Spinal cord (tissue), 10 donors: Measurements from ENCODE around the gene EPO. TPM values are rescaled to one million over a fixed set of nuclear protein-coding genes. Genes with fewer than 3 reads are reported as not detected.
"Not testable (repeated sequence)": the region's sequence is repeated elsewhere in the genome, so short reads cannot be mapped to it uniquely, and the experiment has no call there.

ENCODE experiments used
- DNase-seq, 6 donors: peaks; one replicate each; pipeline versions ENCODE4 v3.0.0 to v3.0.0-alpha.2; 2013 to 2015; ENCODE audit warnings: low spot score in 6 of 6, low read depth in 4 of 6
- H3K27ac ChIP-seq: one replicate; pipeline ENCODE4 v1.5.1; 2013; ENCODE audit warnings: low read depth, low read length, control low read depth
- H3K27me3 ChIP-seq: one replicate; pipeline ENCODE4 v1.6.1; 2013; ENCODE audit warnings: low read length; ENCODE audit not compliant: control insufficient read depth, insufficient read depth
- H3K36me3 ChIP-seq: one replicate; pipeline ENCODE4 v1.6.1; 2013; ENCODE audit warnings: low read length; ENCODE audit not compliant: control insufficient read depth, insufficient read depth
- H3K4me1 ChIP-seq: one replicate; pipeline ENCODE4 v1.6.1; 2013; ENCODE audit warnings: low read length; ENCODE audit not compliant: control insufficient read depth, insufficient read depth
- H3K4me3 ChIP-seq: one replicate; pipeline ENCODE4 v1.5.1; 2013; ENCODE audit warnings: low read depth, low read length, control low read depth
- H3K9me3 ChIP-seq: one replicate; pipeline ENCODE4 v1.6.1; 2013; ENCODE audit warnings: low read length; ENCODE audit not compliant: control insufficient read depth, insufficient read depth
- WGBS: methylation state at CpG from one replicate; pipeline ENCODE4 v1.1.5; 2013; ENCODE audit warnings: missing lambda C conversion rate; ENCODE audit not compliant: insufficient coverage; 5-methylcytosine and 5-hydroxymethylcytosine counted together
- polyA plus RNA-seq, 2 donors: library from polyadenylated mRNA; unstranded; fragments of 120-200 nt; gene quantifications; one replicate each; pipeline ENCODE4 v1.2.1, GENCODE V29; 2013; ENCODE audit not compliant: insufficient read length in 2 of 2
- total RNA-seq, 2 donors: library from RNA; depleted of rRNA in 1 of 2; stranded (reverse); fragments of 120-200 nt in 1 of 2; fragments of >200 nt in 1 of 2; gene quantifications; one replicate each; pipeline versions ENCODE4 v1.2.3 to v1.2.4, GENCODE V29; 2013 to 2014
- donor health status: healthy.

Gene EPO
- total and polyA plus RNA-seq, 4 donors = 0.28 to 0.44 (median 0.44) TPM; not detected in 1

DNA sequence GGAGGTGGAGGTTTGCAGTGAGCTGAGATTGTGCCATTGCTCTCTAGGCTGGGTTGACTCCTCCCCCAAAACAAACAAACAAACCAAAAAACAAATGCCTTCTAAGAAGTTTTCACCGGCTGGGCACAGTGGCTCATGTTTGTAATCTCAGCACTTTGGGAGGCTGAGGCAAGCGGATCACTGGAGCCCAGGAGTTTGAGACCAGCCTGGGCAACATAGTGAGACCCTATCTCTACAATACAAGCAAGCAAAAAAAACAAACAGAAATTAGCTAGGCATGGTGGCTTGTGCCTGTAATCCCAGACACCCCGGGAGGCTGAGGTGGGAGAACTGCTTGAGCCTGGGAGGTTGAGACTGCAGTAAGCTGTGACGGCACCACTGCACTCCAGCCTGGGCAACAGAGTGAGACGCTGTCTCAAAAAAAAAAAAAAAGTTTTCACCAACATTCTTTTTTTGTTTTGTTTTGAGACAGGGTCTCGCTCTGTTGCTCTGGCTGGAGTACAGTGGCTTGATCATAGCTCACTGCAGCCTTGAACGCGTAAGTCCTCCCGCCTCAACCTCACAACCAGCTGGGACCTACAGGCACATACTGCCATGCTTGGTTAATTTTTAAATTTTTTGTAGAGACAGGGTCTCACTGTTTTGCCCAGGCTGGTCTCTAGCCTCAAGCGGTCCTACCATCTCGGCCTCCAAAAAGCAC lies 11.8 kb downstream of the EPO start:
- no peak overlapping the region for H3K27ac ChIP-seq
- no peak overlapping the region for H3K4me3 ChIP-seq
- H3K9me3 ChIP-seq = no peaks in the 10 kb centered on the region
- DNase-seq = no peak
- 88% methylated on average over 8 of the region's 11 CpGs for WGBS
- H3K36me3 ChIP-seq = no peaks in the 10 kb centered on the region
- H3K27me3 ChIP-seq = no peaks in the 10 kb centered on the region
- H3K4me1 ChIP-seq = no peaks in the 10 kb centered on the region

DNA sequence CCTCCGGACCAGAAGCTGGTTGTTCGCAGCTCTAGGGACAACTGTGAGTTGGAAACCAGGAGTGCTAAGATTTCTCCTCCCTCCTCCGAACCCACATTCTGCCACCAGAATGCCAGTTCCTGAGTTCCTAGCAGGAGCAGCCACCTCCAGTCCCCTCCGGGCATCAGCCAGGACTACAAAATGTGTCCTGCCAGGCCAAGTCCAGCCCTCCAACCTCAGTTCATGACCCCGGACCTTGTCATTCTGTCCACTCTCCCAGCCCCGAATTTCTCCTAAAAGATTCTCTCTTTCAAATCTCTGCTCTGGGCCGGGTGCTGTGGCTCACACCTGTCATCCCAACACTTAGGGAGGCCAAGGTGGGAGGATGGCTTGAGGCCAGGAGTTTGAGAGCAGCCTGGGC lies 15.5 kb downstream of the EPO start:
- H3K4me3 ChIP-seq = no peak overlapping the region

DNA sequence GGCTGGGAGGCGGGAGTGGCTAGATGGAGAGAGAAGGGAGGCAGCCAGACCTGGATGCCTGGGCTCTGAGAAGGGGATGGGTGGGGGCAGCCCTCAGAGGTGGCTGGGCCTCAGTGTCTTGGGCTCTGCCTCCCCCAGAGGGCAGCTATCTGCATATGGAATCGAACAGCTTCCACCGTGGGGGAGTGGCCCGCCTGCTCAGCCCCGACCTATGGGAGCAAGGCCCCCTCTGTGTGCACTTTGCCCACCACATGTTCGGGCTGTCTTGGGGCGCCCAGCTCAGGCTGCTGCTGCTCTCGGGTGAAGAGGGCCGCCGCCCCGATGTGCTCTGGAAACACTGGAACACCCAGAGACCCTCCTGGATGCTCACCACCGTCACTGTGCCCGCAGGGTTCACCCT lies 16.4 kb downstream of the EPO start:
- Histone ChIP-seq H3K4me3 (no peak overlapping the region), H3K27me3 (no peaks in the 10 kb centered on the region), H3K36me3 (no peaks in the 10 kb centered on the region), H3K4me1 (no peaks in the 10 kb centered on the region), H3K27ac (no peak overlapping the region), H3K9me3 (no peaks in the 10 kb centered on the region)
- DNase-seq = no peak
- WGBS = 71% methylated on average over 13 of the region's 13 CpGs

More for the DNA sequence above, 15.5 kb downstream of the EPO start:
- H3K27me3 ChIP-seq = no peaks in the 10 kb centered on the region
- H3K9me3 ChIP-seq = no peaks in the 10 kb centered on the region
- 90% methylated on average over 2 of the region's 7 CpGs for WGBS
- H3K27ac ChIP-seq = no peak overlapping the region
- H3K36me3 ChIP-seq = no peaks in the 10 kb centered on the region
- H3K4me1 ChIP-seq = no peaks in the 10 kb centered on the region
- DNase-seq = no peak

DNA sequence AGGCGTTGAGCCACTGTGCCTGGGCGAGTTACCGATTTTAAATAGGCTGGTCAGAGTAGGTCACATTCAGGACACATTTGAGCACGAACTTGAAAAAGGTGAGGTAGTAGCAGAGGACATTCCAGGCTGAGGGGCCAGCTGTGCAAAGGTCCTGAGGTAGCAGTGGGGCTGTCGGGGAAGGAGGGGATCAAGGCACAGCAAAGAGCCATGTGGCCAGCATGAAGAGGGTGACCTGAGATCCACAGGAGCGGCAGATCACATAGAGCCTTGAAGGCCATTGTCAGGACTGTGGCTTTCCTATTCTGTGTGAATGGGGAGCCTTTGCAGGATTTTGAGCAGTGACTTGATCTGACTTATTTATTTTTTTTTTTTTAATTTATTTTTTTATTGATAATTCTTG lies 19.7 kb downstream of the EPO start:
- Histone ChIP-seq H3K27me3 (no peaks in the 10 kb centered on the region), H3K4me3 (no peak overlapping the region), H3K4me1 (no peaks in the 10 kb centered on the region), H3K9me3 (no peaks in the 10 kb centered on the region), H3K27ac (no peak overlapping the region), H3K36me3 (no peaks in the 10 kb centered on the region)
- no peak for DNase-seq
- WGBS = 98% methylated on average over 6 of the region's 6 CpGs

DNA sequence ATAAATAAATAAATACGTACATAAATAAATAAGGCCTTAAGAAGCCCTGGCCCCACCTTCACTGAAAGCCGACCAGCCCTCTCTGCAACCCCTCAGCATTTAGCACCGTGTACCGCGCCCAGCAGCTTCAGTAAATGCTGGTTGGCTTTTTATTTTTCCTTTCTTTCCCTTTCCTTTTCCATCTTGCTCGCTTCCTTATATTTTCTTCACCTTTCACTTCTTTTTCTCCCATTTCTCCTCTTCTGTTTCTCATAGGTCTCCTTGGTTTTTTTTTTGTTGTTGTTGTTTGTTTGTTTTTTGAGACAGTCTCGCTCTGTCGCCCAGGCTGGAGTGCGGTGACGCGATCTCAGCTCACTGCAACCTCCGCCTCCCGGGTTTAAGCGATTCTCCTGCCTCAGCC lies 24.3 kb downstream of the EPO start:
- Histone ChIP-seq H3K4me3 (no peak overlapping the region), H3K9me3 (no peaks in the 10 kb centered on the region), H3K27me3 (no peaks in the 10 kb centered on the region), H3K4me1 (peaks cover 6% of the 10 kb centered on the region), H3K36me3 (no peaks in the 10 kb centered on the region), H3K27ac (no peak overlapping the region)
- no peak for DNase-seq
- WGBS = 100% methylated on average over 4 of the region's 14 CpGs

DNA sequence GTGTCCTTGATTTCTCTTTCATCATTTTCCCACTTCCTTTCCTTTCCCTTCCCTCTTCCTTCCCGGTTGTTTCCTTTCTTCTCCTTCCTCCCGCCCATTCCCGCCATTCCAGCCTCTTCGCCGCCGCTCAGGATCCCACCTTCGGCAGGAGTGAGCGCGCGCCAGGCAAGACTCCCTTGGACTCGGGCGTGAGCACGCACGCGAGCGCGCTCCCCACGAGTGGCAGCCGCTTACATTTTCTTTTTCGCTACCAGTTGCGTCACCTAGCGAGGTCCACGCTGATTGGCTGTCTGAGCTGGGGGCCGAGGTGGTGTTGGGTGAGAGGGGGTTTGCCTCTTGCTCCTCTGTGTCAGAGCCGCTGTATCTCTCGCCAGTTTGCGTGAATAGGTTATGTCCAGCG lies 24.9 kb downstream of the EPO start:
- H3K4me3 ChIP-seq = peak overlapping the region; percentile 61
- WGBS = 25% methylated on average over 28 of the region's 28 CpGs
- H3K4me1 ChIP-seq = peaks cover 6% of the 10 kb centered on the region

DNA sequence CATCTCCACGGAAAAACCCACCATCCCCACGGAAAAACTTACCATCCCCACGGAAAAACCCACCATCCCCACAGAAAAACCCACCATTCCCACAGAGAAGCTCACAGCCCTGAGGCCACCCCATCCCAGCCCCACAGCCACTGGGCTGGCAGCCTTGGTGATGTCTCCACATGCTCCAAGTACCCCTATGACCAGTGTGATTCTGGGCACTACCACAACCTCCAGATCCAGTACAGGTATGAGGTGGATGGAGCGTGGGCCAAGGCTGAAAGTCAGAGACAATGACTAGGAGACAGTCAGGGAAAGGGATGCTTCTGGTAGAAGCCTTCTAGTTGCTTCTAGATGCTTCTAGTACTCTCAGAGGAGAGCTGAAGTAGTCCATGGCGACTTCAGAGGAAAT lies 32.7 kb downstream of the EPO start:
- H3K36me3 ChIP-seq = no peaks in the 10 kb centered on the region
- H3K27ac ChIP-seq = no peak overlapping the region
- 93% methylated on average over 5 of the region's 5 CpGs for WGBS
- no peaks in the 10 kb centered on the region for H3K4me1 ChIP-seq
- no peak overlapping the region for H3K4me3 ChIP-seq
- peaks cover 8% of the 10 kb centered on the region for H3K27me3 ChIP-seq
- no peaks in the 10 kb centered on the region for H3K9me3 ChIP-seq
- DNase-seq = no peak

More for the DNA sequence above, 24.9 kb downstream of the EPO start:
- Histone ChIP-seq H3K27ac (peak overlapping the region; percentile 25), H3K27me3 (no peaks in the 10 kb centered on the region), H3K9me3 (no peaks in the 10 kb centered on the region), H3K36me3 (no peaks in the 10 kb centered on the region)
- DNase-seq = peak in 5 of 6 donors; percentile 24 to 97 (median 62)

DNA sequence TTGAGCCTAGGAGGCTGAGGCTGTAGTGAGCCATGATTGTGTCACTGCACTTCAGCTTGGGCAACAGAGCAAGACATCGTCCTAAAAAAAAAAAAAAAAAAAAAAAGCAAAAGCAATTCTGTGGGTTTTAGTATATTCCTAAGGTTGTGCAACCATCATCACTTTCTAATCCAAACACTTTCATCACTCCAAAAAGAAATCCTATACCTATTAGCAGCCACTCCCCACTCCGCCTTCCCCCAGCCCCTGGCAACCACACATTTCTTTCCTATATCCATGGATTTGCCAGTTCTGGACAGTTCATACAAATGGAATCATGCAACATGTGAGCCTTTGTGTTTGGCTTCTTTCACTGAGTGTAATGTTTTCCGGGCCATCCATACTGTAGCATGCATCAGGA lies 33.5 kb downstream of the EPO start:
- 80% methylated on average over 1 of the region's 3 CpGs for WGBS

DNA sequence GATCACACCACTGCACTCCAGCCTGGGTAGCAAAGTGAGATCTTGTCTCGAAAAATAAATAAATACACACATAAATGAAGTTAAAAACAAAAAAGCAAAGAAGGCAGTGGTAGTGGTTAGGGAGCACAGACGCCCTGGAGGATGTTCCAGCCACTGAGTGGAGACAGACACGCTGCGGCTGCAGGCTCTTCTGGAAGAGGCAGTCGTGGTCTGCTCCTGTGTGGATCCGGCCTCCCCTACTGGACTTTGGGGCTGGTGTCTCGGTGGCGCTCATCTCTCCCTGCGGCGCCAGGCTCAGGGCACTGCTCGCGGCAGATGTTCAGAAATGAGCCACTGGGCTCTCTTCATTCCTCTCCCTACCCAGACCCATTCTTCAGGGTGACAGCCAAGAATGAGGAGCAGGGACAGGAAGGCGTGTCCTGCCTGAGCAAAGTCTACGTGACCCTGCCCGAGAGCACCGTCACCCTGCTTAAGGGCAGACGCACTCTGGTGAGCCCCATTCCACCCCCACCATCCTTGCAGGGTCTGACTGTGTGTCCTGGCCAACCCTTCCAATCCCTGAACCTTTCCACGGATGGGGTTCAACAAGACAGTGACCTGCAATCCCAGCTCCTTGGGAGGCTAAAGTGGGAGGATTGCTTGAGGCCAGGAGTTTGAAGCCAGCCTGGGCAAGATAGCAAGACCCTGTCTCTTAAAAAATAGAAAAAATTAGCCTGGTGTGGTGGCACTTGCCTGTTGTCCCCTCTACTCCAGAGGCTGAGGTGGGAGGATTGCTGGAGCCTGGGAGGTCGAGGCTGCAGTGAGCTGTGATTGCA lies 39.3 kb downstream of the EPO start:
- no peaks in the 10 kb centered on the region for H3K4me1 ChIP-seq
- no peak for DNase-seq
- no peak overlapping the region for H3K4me3 ChIP-seq
- WGBS = 82% methylated on average over 15 of the region's 19 CpGs
- H3K9me3 ChIP-seq = no peaks in the 10 kb centered on the region
- H3K27me3 ChIP-seq = no peaks in the 10 kb centered on the region
- H3K27ac ChIP-seq = no peak overlapping the region
- no peaks in the 10 kb centered on the region for H3K36me3 ChIP-seq

More for the DNA sequence above, 33.5 kb downstream of the EPO start:
- no peak overlapping the region for H3K27ac ChIP-seq
- no peak for DNase-seq
- no peaks in the 10 kb centered on the region for H3K9me3 ChIP-seq
- no peaks in the 10 kb centered on the region for H3K36me3 ChIP-seq
- H3K4me3 ChIP-seq = no peak overlapping the region
- H3K4me1 ChIP-seq = no peaks in the 10 kb centered on the region
- H3K27me3 ChIP-seq = peaks cover 8% of the 10 kb centered on the region

DNA sequence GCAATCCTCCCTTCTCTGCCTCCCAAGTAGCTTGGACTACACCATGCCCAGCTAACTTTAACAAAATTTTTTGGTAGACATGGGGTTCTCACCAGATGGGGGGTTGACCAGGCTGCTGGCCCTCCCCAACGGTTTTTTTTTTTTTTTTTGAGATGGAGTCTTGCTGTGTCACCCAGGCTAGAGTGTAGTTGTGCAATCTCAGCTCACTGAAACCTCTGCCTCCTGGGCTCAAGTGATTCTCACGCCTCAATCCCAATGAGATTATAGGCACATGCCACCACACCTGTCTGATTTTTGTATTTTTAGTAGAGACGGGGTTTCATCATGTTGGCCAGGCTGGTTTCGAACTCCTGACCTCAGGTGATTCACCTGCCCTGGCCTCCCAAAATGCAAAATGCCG lies 42.6 kb downstream of the EPO start:
- H3K27ac ChIP-seq, H3K9me3 ChIP-seq, H3K4me3 ChIP-seq, H3K27me3 ChIP-seq, H3K4me1 ChIP-seq, H3K36me3 ChIP-seq, DNase-seq: not testable (repeated sequence)
- 93% methylated on average over 2 of the region's 5 CpGs for WGBS
